Naive B cell (primary cell): ENCODE measurements around the gene GOLGA6L26. TPM values are rescaled to one million over a fixed set of nuclear protein-coding genes. Genes with fewer than 3 reads are reported as not detected.
A peak's percentile ranks its signal among the peaks of the same experiment; 100 is the strongest.
"Not testable (repeated sequence)": the region's sequence is repeated elsewhere in the genome, so short reads cannot be mapped to it uniquely, and the experiment has no call there.

Experiments used
- ATAC-seq, 2 donors: fragments of 150-1000 bp; cut with Tn5 transposase; 2 replicates each; pipeline ENCODE4 v1.10.0; 2021; ENCODE audit warnings: low read depth in 2 of 2, mild to moderate bottlenecking in 2 of 2, moderate library complexity in 2 of 2
- DNase-seq: peaks from one replicate; pipeline ENCODE4 v3.0.0; 2022
- H3K27ac Mint-ChIP-seq, 6 donors: one replicate each; pipeline ENCODE4 v1.8.0; 2020 to 2022; ENCODE audit warnings: mild to moderate bottlenecking in 6 of 6, mixed read lengths in 6 of 6, moderate library complexity in 5 of 6, inconsistent platforms in 2 of 6
- H3K27me3 Mint-ChIP-seq, 3 donors: one replicate each; pipeline ENCODE4 v1.8.0; 2021 to 2022; ENCODE audit warnings: mixed read lengths in 3 of 3, mild to moderate bottlenecking in 1 of 3
- H3K36me3 Mint-ChIP-seq, 2 donors: one replicate each; pipeline ENCODE4 v1.8.0; 2020 to 2022; ENCODE audit warnings: mixed read lengths in 2 of 2, inconsistent platforms in 1 of 2, mild to moderate bottlenecking in 1 of 2
- H3K4me1 Mint-ChIP-seq, 3 donors: one replicate each; pipeline ENCODE4 v1.8.0; 2020 to 2022; ENCODE audit warnings: mixed read lengths in 3 of 3, inconsistent platforms in 1 of 3, mild to moderate bottlenecking in 1 of 3, moderate library complexity in 1 of 3
- H3K4me3 Mint-ChIP-seq, 8 donors: one replicate each; pipeline ENCODE4 v1.8.0; 2020 to 2022; ENCODE audit warnings: mild to moderate bottlenecking in 8 of 8, mixed read lengths in 8 of 8, moderate library complexity in 8 of 8, inconsistent platforms in 2 of 8
- H3K9me3 Mint-ChIP-seq, 7 donors: one replicate each; pipeline ENCODE4 v1.8.0; 2020 to 2022; ENCODE audit warnings: mixed read lengths in 7 of 7, mild to moderate bottlenecking in 5 of 7, inconsistent platforms in 2 of 7, moderate library complexity in 1 of 7
- polyA plus RNA-seq, 6 donors: library from polyadenylated mRNA; unstranded; fragments of 300-500 nt; fragmentation: Illumina TruSeq; gene quantifications; one replicate each; pipeline ENCODE4 v1.2.3, GENCODE V29; 2021; ENCODE audit warnings: low read depth in 6 of 6

GOLGA6L26 gene
- polyA plus RNA-seq, 6 donors from 2014 or later, result not detected

- H3K27me3 Mint-ChIP-seq, DNase-seq, ATAC-seq, H3K9me3 Mint-ChIP-seq: not testable (repeated sequence)
- H3K4me1 Mint-ChIP-seq, result peaks cover 4 to 39% (median 27%) of the 10 kb centered on the region in 3 donors
- H3K36me3 Mint-ChIP-seq, result peaks cover 0 to 23% of the 10 kb centered on the region in 2 donors
- peak overlapping the region in 1 of 6 donors; percentile 9 for H3K27ac Mint-ChIP-seq
- peak overlapping the region in 4 of 8 donors; percentile 3 to 49 (median 36) for H3K4me3 Mint-ChIP-seq
Observed at GRCh38 chr15:23305921-23306320, 28.1 kb downstream of the GOLGA6L26 start.

DNA sequence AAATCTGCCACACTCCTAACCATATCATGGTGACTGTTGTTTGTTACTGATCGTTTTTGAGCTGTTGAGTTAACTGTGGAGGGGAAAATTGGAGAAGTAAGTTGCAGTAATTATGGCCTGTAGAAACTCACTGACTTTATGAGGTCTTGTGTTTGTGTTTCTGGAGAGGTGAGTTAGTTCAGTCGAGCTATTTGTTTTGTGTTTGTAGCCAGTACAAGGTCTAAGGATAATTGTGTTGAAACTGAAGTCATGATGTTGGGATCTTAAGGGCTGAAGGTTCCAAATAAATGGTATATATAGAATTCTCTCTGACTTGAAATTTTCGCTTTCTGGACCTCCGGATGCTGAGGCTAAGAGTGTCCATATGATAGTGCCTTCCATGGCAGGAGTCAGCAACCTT is 29.2 kb downstream of the GOLGA6L26 start:
- not testable (repeated sequence) for H3K27me3 Mint-ChIP-seq, ATAC-seq, DNase-seq, H3K9me3 Mint-ChIP-seq
- Mint-ChIP-seq H3K27ac (peak overlapping the region in 3 of 6 donors; percentile 64 to 69 (median 67)), H3K4me3 (peak overlapping the region in 7 of 8 donors; percentile 72 to 95 (median 90)), H3K36me3 (peaks cover 0 to 16% of the 10 kb centered on the region in 2 donors), H3K4me1 (peaks cover 4 to 39% (median 27%) of the 10 kb centered on the region in 3 donors)

GRCh38 chr15:23304267-23304666 is 29.7 kb downstream of the GOLGA6L26 start:
- not testable (repeated sequence) for H3K9me3 Mint-ChIP-seq, ATAC-seq, DNase-seq, H3K27me3 Mint-ChIP-seq
- H3K4me3 Mint-ChIP-seq, result peak overlapping the region; percentile 88 to 97 (median 90)
- H3K36me3 Mint-ChIP-seq, result peaks cover 0 to 11% of the 10 kb centered on the region in 2 donors
- H3K4me1 Mint-ChIP-seq, result peaks cover 4 to 39% (median 27%) of the 10 kb centered on the region in 3 donors
- peak overlapping the region; percentile 49 to 86 (median 69) for H3K27ac Mint-ChIP-seq

DNA sequence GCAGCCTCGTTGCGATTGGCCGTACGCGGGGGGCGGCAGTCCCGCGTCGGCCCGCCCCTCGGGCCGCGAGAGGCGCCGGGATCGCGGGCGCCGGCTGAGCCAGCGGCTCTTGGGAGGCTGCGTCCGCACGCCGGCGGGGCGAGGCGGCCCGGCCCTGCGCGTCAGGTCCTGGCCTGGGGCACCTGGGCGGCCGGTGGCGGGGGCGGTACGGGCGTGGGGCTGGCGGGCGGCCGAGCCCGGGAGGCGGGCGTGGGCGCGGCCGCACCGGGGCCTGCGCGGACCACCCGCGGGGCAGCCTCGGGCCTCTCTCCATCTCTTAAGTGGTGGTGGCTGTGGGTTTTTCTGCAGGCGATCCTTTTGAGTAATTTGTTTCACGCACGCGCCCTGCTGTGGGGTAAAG is 30.3 kb downstream of the GOLGA6L26 start:
- peak; percentile 18 for DNase-seq
- not testable (repeated sequence) for ATAC-seq, H3K36me3 Mint-ChIP-seq, H3K27me3 Mint-ChIP-seq, H3K9me3 Mint-ChIP-seq
- Mint-ChIP-seq H3K4me3 (peak overlapping the region; percentile 88 to 97 (median 90)), H3K4me1 (peaks cover 4 to 39% (median 23%) of the 10 kb centered on the region in 3 donors), H3K27ac (peak overlapping the region in 4 of 6 donors; percentile 44 to 69 (median 56))

- H3K36me3 Mint-ChIP-seq, H3K27me3 Mint-ChIP-seq, H3K4me3 Mint-ChIP-seq, DNase-seq, H3K27ac Mint-ChIP-seq, H3K9me3 Mint-ChIP-seq: not testable (repeated sequence)
- ATAC-seq, result peak in 1 of 2 donors; percentile 52
- peaks cover 4 to 39% (median 22%) of the 10 kb centered on the region in 3 donors for H3K4me1 Mint-ChIP-seq
Observed at GRCh38 chr15:23303246-23303645, 30.8 kb downstream of the GOLGA6L26 start.

Other genes starting within 250 kb of the GOLGA6L26 start
- not detected for gene GOLGA6L1, start 197.4 kb downstream of the GOLGA6L26 start, polyA plus RNA-seq
- gene GOLGA8S, start 20.6 kb upstream of the GOLGA6L26 start, polyA plus RNA-seq, result not detected
- gene GOLGA6L2, start 113.0 kb upstream of the GOLGA6L26 start, polyA plus RNA-seq, result not detected
- gene MKRN3, start 231.5 kb upstream of the GOLGA6L26 start, polyA plus RNA-seq, result 1 to 10 TPM in 2 of 6 donors, under 1 TPM in 2, not detected in 2; 0.15 to 1.8 (median 0.94) TPM